Tibial nerve (tissue), 4 donors: ENCODE measurements around the gene NF2.

Source experiments
- EP300 ChIP-seq, 2 donors: sonication (generic); formaldehyde crosslinking; IDR thresholded peaks; one replicate each; pipeline ENCODE4 v1.6.1; 2017; ENCODE audit warnings: antibody characterized with exemption in 2 of 2, mild to moderate bottlenecking in 1 of 2
- TF ChIP-seq, protein P1 (sequence below), 5 experiments: fragments of 200-600 bp in 3 of 5; fragments of 450-650 bp in 2 of 5; sonication (generic) in 3 of 5; IDR thresholded peaks; one replicate each; pipeline ENCODE4 v1.5.1; 2016 to 2019; ENCODE audit warnings: antibody characterized with exemption in 5 of 5, mild to moderate bottlenecking in 3 of 5, moderate library complexity in 2 of 5

DNA sequence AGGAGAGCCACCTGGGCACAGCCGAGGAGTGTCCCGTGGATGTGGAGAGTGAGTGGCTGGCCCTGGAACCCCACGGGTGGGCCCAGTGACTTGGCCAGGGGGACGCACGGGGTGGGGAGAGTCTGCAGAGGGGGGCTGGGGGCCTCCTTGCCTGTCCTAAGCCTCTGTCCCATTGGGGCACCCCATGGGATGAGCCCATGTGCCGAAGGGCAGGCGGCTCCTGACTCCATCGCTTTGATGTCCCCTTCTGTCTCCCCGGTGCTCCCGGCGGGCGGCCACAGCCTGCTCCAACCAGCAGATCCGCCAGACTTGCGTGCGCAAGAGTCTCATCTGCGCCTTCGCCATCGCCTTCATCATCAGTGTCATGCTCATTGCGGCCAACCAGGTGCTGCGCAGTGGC, 125.7 kb downstream of the NF2 start:
- TF ChIP-seq EP300 (IDR thresholded peaks at IDR 0.05): no peak
- TF ChIP-seq, protein P1, sequence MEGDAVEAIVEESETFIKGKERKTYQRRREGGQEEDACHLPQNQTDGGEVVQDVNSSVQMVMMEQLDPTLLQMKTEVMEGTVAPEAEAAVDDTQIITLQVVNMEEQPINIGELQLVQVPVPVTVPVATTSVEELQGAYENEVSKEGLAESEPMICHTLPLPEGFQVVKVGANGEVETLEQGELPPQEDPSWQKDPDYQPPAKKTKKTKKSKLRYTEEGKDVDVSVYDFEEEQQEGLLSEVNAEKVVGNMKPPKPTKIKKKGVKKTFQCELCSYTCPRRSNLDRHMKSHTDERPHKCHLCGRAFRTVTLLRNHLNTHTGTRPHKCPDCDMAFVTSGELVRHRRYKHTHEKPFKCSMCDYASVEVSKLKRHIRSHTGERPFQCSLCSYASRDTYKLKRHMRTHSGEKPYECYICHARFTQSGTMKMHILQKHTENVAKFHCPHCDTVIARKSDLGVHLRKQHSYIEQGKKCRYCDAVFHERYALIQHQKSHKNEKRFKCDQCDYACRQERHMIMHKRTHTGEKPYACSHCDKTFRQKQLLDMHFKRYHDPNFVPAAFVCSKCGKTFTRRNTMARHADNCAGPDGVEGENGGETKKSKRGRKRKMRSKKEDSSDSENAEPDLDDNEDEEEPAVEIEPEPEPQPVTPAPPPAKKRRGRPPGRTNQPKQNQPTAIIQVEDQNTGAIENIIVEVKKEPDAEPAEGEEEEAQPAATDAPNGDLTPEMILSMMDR (IDR thresholded peaks at IDR 0.05): no peak
